Panc1 (cell line): ENCODE results near the gene FCHSD1.

Experiments used
- CTCF ChIP-seq: fragments of 450-650 bp; IDR thresholded peaks from 2 replicates; pipeline ENCODE4 v1.5.1; 2017; ENCODE audit warnings: mild to moderate bottlenecking
- POLR2AphosphoS5 ChIP-seq: IDR thresholded peaks from 2 replicates; pipeline ENCODE4 v1.6.1; 2012; ENCODE audit warnings: mild to moderate bottlenecking, low read depth, low read length, moderate library complexity

- TF ChIP-seq CTCF (no peak), POLR2AphosphoS5 (no peak)
These were observed 20.6 kb downstream of the FCHSD1 start for GRCh38 chr5:141630570-141631140.
